GM12873 (cell line): Measurements from ENCODE around the gene HADHA.

Experiments used
- TF ChIP-seq, protein P1 (sequence below): IDR thresholded peaks from 2 replicates; pipeline ENCODE4 v1.5.1; 2012; ENCODE audit warnings: low read depth, mild to moderate bottlenecking, moderate library complexity, low read length, control low read depth; ENCODE audit not compliant: insufficient read depth; ENCODE audit errors: missing control alignments

The HADHA gene

DNA sequence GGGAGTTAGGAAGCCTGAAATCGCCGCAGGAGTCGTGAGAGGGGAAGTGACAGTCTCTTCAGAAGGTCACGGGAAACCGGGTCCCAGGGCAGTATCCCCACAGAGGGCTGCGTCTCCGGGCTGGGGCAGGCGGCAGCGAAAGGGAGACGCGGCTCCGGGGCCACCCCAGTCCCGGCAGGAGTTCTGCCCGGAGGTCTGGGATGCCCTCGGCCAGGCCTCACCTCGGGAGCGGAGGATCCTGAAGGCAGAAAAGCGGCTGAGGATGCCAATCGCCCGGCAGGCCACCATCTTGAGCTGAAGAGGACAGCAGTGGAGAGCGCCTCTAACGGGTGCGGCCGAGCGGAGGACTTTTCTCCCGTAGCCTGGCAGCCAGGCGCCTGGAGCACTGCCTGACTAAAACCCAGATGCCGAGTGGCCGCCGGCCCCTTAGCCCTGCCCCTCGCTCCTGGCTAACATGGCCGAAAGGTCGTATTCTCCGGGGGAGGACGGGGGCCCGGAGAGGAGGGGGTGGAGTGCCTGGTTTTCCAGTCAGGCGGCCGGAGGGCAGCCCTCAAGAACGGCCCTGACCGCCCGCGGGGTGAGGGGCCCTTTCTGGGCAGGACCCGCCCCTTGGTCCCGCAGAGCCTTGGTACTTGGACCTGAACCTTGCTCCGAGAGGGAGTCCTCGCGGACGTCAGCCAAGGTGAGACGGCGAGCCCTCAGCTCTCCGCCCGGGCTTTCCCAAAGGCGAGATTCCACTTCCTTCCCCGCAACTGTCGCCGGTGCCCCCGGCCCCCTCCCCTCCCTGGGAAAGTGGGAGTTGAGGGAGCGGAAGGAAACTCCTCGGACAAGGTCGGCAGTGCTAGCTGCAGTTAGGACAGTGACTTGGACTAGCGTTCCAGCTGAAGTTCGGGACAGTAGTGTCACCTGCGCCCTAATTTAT, at the start of gene HADHA, which contains the start of gene HADHB:
HADHA (minus strand) TSS at position 324 of the 922 bp plus-strand sequence; CDS start at position 288, 36 bp downstream.
HADHB (plus strand) TSS at position 631 of the 922 bp plus-strand sequence. CDS start 9,316 bp downstream, outside the sequence.
- TF ChIP-seq, protein P1, sequence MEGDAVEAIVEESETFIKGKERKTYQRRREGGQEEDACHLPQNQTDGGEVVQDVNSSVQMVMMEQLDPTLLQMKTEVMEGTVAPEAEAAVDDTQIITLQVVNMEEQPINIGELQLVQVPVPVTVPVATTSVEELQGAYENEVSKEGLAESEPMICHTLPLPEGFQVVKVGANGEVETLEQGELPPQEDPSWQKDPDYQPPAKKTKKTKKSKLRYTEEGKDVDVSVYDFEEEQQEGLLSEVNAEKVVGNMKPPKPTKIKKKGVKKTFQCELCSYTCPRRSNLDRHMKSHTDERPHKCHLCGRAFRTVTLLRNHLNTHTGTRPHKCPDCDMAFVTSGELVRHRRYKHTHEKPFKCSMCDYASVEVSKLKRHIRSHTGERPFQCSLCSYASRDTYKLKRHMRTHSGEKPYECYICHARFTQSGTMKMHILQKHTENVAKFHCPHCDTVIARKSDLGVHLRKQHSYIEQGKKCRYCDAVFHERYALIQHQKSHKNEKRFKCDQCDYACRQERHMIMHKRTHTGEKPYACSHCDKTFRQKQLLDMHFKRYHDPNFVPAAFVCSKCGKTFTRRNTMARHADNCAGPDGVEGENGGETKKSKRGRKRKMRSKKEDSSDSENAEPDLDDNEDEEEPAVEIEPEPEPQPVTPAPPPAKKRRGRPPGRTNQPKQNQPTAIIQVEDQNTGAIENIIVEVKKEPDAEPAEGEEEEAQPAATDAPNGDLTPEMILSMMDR: peak; percentile 41

DNA sequence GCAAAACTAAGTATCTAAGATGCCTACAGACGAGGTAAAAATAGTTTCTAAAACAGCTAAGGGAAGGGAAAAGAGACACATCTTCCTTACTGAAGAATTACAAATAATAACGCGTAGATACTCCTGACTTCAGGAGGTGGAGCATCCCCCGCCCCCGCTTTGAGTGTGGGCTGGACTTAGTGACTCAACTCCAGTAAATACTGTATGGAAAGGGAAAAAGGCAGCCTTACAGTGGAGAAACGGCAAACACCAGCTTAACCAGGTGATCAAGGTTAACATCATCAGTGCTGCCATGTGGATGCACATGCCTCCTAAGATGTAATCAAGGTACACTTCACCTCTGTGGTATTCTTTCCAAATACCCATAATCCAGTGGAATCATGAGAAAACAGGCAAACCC, 48.2 kb upstream of the HADHA start:
- TF ChIP-seq, protein P1: no peak

DNA sequence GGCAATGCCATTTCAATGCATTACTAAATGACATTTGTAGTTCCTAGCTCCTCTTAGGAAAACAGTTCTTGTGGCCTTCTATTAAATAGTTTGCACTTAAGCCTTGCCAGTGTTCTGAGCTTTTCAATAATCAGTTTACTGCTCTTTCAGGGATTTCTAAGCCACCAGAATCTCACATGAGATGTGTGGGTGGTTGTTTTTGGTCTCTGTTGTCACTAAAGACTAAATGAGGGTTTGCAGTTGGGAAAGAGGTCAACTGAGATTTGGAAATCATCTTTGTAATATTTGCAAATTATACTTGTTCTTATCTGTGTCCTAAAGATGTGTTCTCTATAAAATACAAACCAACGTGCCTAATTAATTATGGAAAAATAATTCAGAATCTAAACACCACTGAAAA, 45.6 kb upstream of the HADHA start:
- TF ChIP-seq, protein P1: no peak

DNA sequence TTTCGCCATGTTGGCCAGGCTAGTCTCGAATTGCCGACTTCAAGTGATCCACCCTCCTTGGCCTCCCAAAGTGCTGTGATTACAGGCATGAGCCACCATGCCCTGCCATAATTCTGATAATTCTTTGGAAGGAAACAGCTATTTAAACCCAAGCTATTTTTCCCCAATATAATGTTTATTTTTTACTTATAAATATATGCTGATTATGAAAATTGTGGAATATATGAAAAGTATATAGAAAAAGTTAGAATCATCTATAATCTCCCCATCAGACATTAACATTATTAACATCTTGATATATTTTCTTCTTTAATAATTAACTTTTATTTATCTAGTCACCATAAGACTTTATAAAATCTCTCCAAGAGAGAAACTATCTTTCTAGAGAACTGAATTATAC, 41.5 kb upstream of the HADHA start:
- TF ChIP-seq, protein P1: no peak

DNA sequence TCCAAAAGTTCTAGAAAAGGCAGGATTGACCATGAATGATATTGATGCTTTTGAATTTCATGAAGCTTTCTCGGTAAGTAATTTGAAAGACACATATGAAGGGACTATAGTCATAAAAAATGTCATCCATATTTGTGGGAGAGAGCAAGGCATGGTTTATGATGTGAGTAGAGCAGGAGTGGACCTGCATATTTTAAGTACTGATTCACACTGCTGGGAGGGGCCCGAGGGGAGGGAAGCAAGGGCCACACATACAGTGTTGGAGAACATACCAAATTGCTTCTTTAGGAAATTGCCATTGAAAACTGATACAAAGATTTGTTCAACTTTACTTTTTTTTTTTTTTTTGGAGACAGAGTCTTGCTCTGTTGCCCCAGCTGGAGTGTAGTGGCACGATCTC, 39.7 kb upstream of the HADHA start:
- TF ChIP-seq, protein P1: no peak

DNA sequence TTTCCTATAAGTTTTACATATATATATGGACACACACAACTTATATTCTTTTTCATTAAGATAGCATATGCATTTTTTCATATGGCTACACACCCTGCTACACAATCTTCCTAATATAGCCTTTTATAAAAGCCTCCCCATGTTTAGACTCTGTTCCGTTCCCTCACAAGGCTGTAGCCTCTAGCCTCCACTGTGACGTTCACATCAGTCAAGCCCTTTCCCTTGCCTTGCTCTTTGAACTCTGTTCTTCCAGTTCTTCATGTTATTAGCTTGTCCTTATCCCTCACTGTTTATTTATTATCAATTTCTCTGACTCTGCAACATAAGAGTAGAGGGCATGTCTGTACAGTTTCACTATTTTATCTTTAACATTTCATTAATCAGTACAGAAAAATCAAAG, 39.2 kb upstream of the HADHA start:
- TF ChIP-seq, protein P1: no peak

DNA sequence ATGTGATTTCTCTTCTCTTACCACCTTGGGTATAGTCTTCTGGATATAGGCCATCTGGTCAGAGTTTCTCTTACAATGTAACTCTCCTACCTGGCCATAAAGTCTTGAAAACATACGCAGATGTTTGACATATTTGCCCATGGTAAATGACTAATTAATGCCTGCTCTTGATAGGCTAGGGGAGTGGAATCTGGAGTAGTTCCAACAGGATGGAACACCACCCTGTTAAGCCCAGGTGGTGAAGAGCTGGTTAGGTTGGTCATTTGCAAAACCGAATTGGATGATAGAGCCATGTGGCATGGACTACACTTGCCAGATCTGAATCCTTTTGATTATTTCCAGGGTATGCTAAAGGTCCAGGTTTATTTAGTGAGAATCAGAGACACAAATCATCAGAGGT, 36.8 kb upstream of the HADHA start:
- TF ChIP-seq, protein P1: no peak
